Fibroblast of peridontal ligament (primary cell): ENCODE results near the gene AKR1C2.
"Not testable (repeated sequence)": the region's sequence is repeated elsewhere in the genome, so short reads cannot be mapped to it uniquely, and the experiment has no call there.

Source experiments
- DNase-seq: peaks from one replicate; pipeline ENCODE4 v3.0.0-alpha.2; 2010; ENCODE audit errors: extremely low read depth

Gene AKR1C2

DNA sequence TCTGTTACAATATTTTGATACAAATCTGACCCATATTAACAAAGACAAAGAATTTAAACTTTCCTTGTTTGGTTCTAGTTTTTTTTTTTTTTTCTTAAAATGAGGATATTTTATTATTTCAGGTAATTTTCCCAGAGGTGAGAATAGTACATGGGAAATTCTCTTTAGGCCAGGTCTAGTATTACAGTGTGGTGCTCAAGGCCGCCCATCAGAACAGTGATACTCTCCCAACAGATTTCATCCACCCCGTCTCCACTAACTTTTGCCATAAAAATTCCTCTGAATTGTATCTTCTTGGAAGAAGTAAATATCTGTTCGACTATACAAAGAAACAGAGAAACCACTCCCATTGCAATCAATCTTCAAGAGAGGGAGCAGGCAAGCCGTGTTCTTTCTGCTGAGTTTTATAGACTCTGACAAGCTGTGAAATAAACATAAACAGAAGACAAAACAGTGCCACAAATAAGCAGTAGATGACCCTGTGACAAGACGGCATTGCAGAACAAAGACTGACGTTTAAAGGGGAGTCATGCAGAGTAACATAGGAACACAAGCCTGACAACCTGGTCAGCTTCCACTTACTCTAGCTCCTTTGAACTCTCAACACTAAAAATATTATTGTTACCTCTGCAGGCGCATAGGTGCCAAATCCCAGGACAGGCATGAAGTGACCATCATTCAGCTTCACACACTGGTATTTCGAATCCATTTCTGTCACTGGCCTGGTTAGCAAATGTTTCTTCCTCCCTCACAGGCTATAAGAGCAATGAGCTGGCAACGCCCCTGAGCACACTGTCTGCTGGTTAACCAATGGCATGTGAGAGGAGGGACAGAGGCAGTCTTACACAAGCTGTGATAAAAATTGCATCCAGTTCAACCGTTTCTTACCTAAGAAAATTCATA lies at the start of gene AKR1C2:
Gene AKR1C2 (minus strand): TSS at position 731 of the 903 bp plus-strand sequence. CDS start 22 bp downstream, at position 709.
- DNase-seq = peak; percentile 25

DNA sequence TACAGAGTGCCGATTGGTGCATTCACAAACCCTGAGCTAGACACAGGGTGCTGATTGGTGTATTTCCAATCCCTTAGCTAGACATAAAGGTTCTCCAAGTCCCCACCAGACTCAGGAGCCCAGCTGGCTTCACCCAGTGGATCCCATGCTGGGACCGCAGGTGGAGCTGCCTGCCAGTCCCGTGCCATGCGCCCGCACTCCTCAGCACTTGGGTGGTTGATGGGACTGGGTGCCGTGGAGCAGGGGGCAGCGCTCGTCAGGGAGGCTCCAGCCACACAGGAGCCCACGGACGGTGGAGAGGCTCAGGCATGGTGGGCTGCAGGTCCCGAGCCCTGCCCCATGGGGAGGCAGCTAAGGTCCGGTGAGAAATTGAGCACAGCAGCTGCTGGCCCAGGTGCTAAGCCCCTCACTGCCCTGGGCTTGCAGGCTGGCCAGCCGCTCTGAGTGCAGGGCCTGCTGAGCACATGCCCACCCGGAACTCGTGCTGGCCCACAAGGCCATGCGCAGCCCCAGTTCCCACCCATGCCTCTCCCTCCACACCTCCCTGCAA lies 49.4 kb upstream of the AKR1C2 start:
- not testable (repeated sequence) for DNase-seq

DNA sequence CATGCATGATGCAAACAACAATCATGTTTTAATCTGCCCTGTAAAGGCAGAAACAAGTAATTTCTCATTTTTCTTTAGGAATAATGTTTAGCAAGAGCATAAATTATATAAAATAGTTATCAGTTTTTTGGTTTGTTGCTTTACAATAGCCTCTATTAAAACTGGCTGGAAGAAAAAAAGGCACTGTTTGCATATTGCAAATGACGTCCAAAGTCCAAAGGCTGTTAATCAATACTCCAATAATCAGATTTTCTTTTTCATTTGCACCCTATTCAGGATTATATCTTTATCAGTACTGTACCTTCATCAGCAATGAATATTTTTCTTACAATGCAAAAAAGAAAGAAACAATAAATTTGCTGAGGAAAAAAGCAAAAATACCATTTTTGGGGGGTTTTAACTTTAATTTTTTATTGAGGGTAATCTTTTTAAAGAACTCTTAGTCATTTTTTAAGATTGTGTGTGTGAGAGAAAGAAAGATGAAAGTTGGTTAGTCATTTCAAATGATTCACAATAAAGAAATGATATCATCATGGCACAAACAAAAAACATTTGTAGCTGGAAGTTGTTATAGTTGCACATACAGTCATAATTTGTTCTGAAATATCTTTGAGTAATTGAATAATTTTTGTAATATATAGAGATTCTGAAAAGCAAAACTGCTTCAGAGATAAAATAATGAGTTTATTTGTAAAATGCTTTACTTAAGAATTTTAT lies 44.4 kb upstream of the AKR1C2 start:
- peak; percentile 58 for DNase-seq

GRCh38 chr10:5047055-5047454 lies 43.4 kb upstream of the AKR1C2 start:
- DNase-seq = not testable (repeated sequence)

- DNase-seq = no peak
Observed at GRCh38 chr10:5046410-5046809, 42.8 kb upstream of the AKR1C2 start.

GRCh38 chr10:5045095-5045494 lies 41.4 kb upstream of the AKR1C2 start:
- no peak for DNase-seq

DNA sequence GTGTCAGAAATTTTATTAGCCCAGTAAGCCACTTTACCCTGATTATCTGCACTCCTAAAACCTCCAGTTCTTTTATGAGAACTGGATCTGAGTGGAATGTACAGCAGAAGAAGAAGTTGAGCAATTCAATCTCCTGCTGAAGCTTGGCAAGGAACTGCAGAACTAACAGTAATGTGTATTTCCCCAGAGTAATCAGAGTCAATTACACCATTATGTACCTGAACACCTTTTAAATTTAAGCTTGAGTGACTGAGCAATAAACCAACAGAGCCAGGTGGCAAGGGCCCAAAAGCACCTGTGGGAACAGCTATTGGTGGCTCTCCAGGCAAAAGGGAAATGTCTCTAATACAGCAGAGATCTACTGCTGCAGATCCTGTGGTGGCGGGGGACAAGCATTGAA lies 40.1 kb upstream of the AKR1C2 start:
- peak; percentile 34 for DNase-seq

DNA sequence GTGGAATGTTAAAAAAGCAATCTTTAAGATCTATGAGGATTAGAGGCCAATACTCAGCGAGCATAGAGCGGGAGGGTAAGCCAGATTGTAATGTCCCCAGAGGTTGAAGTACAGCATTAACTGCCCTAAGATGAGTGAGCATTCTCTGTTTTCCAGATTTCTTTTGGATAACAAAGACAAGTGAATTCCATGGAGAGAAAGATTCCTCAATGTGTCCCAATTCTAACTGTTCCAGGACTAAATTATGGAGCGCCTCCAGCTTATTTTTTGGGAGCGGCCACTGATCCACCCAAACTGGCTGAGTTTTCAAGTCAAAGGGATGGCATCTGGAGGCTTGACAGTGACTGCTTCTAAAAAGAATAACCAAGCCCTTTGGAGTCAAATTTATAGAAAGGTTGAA lies 39.3 kb upstream of the AKR1C2 start:
- DNase-seq = no peak

DNA sequence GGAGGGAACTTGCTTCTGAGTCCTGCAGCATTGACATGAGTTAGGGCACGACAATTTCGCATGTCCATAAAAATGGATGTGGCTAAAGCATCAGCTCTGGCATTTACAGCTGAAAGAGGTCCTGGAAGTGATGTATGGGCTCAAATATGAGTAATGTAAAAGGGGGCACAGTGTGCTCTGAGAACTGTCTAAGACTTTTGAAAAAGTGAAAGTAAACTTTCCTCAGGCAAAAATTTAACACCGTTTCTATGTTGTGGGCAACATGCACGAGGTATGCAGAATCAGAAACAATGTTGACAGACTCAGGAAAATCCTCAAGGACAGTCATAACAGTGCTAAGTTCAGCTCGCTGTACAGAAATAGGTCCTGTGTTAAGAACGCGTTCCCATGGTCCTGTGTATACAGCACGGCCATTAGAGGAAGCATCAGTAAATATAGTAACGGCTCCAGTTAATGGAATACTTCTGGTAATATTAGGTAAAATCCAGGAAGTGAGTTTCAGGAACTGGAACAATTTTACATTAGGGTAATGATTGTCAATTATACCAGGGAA lies 37.9 kb upstream of the AKR1C2 start:
- no peak for DNase-seq

DNA sequence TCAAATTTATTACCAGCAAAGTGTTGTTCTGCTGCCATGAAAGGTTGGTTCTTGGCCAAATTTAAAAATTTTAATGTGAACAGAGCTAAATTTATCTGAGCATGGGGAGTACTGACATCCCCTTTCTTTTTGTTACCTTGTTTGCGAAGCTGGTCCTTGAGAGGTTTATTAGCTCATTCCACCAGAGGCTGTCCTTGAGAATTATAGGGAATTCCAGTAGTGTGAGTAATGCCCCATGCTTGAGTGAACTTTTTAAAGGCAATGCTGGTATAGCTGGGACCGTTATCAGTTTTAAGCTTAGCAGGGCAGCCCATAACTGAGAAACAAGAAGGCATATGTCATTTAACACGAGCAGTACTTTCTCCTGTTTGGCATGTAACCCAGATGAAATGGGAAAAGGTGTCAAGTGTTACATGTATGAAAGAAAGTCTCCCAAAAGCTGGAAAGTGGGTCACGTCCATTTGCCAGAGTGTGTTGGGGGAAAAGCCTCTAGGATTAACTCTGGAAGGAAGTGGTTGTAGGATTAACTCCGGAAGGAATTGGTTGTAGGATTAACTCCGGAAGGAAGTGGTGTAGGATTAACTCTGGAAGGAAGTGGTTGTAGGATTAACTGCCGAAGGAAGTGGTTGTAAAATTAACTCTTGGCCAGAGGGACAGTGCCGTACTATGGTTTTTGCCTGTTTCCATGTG lies 37.3 kb upstream of the AKR1C2 start:
- DNase-seq = no peak

- DNase-seq = no peak
Observed at GRCh38 chr10:5040010-5040673, 36.5 kb upstream of the AKR1C2 start.

DNA sequence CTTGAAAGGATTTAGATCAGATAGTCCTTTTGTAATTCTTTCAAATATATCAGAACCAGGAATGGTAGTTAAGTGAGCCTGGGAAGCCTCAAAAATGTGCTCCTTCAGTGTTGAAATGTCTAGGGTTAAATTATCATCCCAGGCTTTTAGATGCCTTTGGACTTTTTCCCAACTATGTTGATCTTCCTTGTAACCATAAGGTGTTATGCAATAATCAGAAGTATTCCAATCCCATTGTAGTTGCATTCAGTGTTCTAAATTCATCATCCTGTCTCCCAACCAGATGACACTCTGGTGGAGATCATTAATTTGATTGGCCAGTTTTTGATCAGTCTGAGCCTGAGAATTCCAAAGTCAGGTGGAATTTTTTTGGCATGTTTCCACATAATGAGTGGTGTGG lies 35.1 kb upstream of the AKR1C2 start:
- DNase-seq = peak; percentile 74

DNA sequence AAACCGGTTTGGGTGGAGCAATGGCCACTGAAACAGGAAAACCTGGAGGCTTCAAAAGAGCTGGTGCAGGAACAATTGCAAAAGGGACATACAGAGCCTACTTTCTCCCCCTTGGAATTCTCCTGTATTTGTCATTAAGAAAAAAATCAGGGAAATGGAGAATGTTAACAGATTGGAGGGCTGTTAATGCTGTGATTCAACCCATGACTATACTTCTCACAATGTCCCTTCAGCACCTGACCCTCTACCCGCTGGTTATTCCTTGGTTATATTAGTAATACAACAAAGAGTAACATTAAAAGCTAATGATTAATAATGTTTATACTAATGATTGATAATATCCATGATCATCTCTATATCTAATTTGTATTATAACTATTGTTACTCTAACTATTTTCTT lies 34.4 kb upstream of the AKR1C2 start:
- DNase-seq = no peak

GRCh38 chr10:5036511-5036910 lies 32.9 kb upstream of the AKR1C2 start:
- no peak for DNase-seq

- DNase-seq = no peak
Observed at GRCh38 chr10:5035356-5035755, 31.7 kb upstream of the AKR1C2 start.

- DNase-seq = no peak
Observed at GRCh38 chr10:5034588-5034987, 30.9 kb upstream of the AKR1C2 start.

DNA sequence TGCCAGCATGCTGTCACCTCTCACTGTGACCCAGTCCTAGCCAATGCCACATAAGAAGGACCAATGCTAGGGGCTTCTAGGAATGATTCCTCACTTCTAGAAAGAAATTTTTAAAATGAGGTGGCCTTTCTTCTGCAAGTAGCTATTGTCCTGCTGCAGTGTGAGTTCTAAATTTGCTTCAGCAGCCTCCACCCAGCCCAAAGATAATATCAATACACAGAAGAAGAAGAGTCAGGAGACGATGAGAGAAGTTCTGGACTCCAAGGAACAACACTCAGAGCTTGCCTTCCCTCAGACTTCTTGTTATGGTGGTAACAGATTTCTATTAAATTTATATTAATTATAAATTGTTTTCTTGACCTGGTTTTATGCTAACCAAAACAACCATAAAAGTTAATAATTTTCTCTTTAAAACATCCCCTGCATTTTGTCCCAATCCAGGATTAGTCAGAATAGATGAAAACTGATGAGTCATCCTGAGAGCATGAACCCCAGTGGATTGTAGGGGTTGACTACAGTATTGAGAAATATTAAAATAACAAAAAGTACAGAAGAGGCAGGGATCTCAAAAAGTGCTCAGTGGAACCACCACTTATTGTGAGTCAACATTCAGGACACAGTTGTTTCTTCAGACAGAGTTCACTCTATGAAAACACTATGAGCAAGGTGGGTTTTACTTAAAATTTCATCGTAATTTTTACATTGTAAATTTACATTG lies 29.6 kb upstream of the AKR1C2 start:
- DNase-seq = peak; percentile 78

GRCh38 chr10:5032444-5032843 lies 28.8 kb upstream of the AKR1C2 start:
- DNase-seq = not testable (repeated sequence)

DNA sequence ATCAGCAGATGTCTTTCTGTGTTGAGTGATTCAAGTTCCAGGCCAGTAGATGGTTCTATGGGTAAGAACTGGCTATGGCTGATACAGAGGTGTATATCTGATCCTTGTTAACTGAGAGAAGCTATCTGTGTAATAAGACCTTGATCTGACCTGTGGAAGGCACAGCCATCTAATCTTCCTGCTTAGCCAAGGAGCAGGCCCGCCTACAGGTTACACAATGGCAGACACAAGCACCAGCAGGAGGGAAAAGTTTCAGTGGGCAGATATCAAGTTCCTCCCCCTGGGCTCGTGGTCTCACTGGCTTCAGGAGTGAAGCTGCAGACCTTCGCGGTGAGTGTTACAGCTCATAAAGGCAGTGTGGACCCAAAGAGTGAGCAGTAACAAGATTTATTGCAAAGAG lies 27.9 kb upstream of the AKR1C2 start:
- not testable (repeated sequence) for DNase-seq

GRCh38 chr10:5030989-5031388 lies 27.3 kb upstream of the AKR1C2 start:
- no peak for DNase-seq
